Hematopoietic multipotent progenitor cell treated with erythropoietin and hydrocortisone succinate and interleukin-3 and kit ligand, for 8 days (in vitro differentiated cells): ENCODE measurements around the gene IL10RB.
"Not testable (repeated sequence)": the region's sequence is repeated elsewhere in the genome, so short reads cannot be mapped to it uniquely, and the experiment has no call there.

Source experiments
- DNase-seq: peaks from one replicate; pipeline ENCODE4 v3.0.0-alpha.2; 2015

IL10RB gene

DNA sequence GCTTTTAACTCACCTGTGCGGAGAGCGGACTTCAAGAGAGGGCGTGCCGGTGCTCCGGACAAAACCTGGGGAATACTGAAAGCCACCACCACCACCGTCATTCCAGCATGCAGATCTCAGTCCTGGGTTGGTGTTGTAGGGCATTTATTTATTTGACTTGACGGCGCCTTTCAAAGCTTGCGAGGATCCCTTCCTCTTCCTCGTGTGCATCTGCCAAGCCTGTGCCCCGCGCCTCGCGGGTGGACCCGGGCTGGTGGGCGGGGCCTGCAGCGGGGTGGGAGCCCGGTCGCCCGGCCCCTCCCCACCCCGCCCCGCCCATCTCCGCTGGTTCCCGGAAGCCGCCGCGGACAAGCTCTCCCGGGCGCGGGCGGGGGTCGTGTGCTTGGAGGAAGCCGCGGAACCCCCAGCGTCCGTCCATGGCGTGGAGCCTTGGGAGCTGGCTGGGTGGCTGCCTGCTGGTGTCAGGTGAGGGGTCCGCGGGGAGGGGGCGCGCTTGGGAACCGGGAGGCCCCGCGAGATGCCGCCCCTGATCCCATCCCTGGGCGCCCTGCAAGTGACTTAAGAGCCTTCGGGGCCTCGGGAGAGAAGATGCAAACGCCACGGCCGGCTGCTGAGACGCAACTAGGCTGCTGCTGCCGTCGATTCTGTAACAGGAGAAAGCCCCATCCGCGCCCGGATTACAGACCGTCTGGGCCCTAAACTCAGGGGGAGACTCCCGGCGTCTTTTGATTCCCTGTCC, at the start of gene IL10RB:
Gene IL10RB (plus strand): TSS at position 318 of the 739 bp plus-strand sequence. CDS start 99 bp downstream, at position 417.
- peak; percentile 60 for DNase-seq

DNA sequence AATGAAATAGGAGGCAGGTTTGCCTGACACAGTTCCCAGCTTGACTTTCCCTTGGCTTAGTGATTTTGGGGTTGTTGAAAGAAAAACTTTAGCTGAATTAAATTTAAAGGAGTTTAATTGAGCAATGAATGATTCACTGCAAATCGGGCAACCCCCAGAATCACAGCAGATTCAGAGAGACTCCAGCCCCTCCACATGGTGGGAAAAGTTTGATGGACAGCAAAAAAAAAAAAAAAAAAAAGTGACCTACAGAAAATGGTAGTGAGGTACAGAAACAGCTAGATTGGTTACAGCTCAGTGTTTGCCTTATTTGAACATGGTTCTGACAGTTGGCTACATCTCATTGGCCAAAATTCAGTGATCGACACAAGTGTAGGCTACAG, 49.0 kb upstream of the IL10RB start:
- DNase-seq = no peak

DNA sequence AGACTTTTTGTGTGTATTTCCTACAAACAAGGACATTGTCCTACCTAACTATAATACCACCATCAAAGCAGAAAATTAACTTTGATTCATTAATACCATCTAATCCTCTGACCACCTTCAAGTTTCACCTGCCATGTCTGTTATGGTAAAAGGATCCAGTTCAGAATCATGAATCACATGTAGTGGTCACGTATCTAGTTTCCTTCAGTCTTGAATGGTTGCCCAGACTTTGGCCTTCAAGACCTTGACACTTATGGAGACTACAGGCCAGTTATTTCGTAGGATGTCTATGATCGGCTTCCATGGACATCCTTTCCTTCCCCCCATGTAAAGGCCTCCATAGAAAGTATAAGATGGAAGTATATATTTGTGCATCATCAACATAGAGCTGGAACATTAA, 46.9 kb upstream of the IL10RB start:
- no peak for DNase-seq

DNA sequence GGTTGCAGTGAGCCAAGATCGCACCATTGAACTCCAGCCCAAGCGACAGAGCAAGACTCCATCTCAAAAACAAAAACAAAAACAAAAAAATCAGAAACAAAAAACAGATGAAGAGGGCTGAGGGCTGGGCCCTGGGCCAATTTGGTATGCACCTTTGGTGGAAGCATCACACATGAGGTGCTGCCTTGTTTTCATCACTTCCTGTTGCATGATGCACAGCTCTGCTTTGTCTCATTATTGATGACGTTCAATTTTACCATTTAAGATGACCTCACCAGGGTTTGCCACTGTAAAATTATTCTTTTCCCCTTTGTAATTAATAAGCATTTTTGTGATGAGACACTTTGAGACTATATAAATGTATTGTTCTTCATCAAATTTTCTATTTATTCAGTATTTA, 46.2 kb upstream of the IL10RB start:
- DNase-seq = no peak

DNA sequence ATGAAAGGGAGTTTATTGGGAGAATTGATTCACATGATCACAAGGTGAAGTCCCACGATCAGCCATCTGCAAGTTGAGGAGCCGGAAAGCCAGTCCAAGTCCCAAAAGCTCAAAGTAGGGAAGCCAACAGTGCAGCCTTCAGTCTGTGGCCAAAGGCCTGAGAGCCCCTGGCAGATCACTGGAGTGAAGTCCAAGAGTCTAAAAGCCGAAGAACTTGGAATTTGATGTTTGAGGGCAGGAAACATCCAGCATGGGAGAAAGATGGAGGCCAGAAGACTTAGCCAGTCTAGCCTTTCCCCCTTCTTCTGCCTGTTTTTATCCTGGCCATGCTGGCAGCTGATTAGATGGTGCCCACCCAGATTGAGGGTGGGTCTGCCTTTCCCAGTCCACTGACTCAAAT, 40.8 kb upstream of the IL10RB start:
- DNase-seq = not testable (repeated sequence)

DNA sequence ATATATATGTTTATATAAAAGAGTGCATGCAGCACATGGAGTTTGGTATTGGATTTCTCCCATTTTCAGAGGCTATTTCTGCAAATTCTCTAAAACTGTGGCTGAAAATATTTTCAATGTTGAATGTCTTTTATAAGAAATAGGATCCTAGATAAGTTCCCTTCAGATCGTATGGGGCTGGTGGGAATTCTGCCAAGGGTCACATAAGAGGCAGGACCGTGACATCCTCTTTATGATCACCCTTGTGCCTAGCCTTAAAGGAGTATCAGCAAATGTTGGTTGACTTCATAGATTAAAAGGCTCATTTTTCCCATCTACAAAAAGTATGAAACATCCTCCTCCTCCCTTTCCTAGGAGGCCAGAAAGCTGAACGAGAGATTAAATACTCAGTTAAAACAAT, 37.7 kb upstream of the IL10RB start:
- peak; percentile 33 for DNase-seq

DNA sequence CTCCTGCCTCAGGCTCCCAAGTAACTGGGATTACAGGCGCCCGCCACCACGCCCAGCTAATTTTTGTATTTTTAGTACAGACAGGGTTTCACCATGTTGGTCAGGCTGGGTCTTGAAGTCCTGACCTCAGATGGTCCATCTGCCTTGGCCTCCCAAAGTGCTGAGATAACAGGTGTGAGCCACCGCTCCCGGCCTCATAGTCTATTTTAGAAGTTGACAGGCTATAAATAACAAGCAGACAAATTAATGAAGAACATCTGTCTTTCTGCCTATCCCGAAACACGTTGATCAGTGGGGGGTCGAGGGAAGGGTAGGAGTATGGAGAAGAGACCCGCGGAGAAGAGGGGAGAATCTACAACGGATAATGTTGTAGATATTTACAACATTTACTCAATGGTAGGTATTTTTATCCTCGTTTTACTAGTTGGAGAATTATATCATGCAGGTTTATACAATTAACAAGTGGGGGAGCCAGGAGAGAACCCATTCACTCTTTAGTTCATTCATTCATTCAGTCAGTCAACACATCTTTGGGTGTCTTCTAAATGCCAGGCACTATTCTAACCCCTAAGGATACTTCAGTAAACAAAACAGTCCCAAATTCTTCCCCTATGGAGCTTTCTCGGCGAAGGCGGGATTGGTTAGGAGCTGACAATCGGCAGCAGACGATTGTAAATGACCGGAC, 36.9 kb upstream of the IL10RB start:
- DNase-seq = no peak

DNA sequence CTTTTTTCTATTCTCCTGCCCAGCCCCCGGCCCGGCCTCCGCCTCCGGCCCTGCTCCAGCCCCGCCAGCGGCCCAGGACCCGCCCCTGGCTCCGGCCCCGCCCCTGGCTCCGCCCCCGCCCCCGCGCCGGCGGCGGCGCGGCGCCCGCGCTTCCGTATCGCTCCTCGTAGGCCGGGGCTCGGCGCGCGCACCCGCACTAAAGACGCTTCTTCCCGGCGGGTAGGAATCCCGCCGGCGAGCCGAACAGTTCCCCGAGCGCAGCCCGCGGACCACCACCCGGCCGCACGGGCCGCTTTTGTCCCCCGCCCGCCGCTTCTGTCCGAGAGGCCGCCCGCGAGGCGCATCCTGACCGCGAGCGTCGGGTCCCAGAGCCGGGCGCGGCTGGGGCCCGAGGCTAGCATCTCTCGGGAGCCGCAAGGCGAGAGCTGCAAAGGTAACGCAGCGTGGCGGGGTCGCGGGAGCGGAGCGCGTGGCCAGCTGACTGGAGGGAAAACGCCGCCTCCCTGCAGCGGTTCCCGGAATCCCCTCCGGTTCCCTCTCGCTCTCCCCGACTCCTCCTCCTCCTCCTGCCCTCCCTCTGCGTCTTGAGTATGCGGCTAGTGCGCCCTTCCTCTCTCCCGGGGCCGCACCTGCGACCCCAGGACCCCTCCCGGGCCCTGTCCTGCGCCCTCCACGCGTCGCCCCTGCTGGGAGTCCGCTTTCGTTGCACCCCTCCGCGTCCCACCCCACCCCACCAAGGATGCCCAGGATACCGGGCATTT, 36.2 kb upstream of the IL10RB start, which contains the start of gene IFNAR2:
Gene IFNAR2 (plus strand): TSS at position 155 of the 761 bp plus-strand sequence. CDS start 11,985 bp downstream, outside the sequence.
- DNase-seq = peak; percentile 61

DNA sequence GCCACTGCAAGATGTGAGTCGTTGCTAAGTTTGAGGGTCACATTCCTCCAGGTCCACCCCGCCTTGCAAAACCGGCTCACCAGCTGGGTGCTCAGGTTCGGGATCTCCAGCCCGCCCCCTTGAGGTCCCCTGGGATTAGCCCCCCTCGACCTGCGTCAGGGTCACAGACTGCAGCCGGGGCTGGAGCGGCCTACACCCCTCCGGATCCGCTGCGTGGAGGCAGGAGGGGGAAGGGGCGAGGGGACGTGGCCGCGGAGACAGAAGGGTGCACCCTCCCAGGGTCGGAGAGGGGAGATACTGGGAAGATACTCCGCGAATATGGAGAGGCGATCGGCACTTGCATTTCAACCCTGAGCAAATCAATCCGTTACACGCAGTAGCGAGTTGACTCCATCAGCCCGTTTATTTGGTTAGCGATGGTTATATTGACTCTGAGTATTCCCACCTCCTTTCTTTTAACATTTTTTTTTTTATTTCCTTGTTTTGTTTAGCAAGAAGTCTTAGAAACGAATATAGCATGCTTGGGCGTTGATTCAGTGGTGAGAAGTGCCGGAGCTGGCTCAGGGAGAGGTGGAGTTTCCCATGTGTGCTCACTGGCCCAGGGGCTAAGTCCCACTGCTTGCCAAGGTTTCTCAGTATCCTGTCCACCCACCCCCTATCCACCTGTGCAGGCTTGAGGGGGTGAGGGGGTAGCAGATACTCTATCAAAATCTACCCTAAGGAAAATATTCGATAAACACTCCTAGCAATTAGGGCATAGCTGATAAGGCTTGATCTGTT, 35.4 kb upstream of the IL10RB start:
- peak; percentile 65 for DNase-seq

DNA sequence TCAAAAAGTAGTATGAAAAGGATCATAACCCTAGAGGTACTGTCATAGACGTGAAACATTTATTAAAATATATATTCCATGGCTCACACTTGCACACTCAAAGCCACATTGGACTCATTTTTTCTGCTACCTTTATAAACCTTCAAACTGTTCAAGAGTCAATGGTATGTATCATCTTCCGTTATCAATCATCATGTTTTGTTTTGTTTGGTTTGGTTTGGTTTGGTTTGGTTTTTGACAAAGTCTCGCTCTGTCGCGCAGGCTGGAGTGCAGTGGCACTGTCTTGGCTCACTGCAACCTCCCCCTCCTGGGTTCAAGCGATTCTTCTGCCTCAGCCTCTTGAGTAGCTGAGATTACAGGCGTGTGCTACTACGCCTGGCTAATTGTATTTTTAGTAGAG, 34.6 kb upstream of the IL10RB start:
- DNase-seq = no peak

DNA sequence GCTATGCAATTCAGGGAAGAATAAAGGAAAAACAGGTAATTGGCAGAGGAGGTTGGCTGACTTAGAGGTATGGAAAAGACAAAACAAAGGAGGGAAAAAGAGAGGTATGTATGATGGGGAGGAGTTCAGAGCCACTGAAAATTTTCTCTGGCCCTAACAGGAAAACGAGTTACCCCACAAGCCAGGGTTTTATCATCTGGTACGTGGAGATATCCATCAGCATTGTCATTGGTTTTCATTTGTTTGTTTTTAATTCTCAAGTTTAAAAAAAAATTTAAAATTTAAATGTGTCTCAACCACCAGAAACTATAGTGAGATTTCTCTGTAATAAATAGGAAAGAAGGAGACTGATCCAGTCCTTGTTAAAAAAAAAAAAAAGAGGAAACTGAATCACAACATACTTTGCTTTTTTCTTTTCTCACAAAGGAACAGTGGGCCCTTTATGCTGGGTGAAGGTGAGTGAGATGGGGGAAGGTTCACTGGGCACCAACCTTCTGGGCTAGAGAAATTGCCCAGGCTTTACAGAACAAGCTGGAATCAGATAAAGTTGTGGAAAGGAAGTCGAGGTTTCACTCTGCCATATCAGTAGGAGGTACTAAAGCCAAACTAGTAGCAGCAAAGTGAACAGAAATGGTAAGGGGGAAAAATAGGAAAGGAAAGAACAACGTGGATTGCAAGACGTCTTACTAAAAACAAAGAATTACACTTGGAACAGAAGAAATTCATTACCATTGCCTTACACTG, 33.7 kb upstream of the IL10RB start:
- DNase-seq = peak; percentile 53

DNA sequence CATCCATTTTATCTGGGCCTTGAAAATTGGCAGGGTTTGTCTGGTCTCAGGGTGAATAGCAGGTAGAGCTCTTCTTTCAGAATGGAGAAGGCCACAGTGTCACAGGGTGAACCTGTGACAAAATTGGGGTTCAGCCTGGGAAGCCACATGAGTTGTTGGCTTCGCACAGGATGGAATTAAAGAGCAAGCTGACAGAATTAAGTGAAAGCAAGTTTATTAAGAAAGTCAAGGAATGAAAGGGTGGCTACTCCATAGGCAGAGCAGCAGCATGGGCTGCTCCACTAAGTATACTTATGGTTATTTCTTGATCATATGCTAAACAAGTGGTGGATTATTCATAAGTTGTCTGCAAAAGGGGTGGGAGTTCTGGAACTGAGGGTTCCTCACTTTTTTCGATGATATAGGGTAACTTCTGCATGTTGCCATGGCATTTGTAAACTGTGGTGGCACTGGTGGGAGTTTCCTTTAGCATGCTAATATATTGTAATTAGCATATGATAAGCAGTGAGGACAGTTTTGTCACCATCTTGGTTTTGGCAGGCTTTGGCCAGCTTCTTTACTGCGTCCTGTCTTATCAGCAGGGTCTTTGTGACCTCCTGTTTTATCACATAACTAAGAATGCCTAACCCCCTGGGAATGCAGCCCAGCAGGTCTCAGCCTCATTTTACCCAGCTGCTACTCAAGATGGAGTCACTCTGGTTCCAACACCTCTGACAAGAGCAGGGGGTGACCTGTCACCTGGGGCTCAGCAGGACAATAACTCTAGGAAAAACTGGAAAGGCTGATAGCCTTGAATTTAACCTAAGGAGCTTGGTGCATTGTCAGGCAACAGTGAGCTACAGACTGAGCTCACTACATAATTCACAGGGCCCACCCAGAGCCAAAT, 31.3 kb upstream of the IL10RB start:
- peak; percentile 23 for DNase-seq

DNA sequence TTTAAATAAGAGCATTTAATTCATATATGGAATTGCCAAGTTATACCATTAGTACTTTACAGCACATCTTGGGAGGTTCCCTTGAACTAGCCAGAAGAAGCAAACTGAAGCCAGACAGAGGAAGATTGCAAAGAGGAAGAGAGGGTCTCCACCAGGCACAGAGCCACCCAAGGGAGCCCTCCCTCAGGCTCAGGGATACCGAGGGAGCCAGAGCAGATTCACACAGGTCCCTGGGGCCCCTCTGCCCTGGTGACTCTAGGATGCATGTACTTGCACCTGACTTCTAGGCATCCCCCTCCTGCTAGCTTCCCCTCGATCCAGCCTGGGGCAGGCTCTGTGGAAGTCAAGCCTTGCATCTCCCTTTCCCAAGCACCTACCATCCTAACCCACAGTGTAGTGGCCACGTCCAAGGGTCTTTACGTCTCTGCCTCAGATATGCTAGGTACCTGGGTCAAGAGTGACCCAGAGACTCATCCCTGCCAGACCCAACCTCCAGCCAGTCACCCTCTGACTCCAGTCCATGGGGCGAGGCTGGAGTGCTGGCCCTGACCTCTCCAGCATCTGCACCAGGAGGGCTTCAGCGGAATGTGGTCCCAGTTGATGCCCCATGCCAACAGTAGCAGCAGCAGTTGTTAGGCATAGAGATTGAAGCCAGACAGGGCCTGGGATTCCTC, 30.0 kb upstream of the IL10RB start:
- no peak for DNase-seq

DNA sequence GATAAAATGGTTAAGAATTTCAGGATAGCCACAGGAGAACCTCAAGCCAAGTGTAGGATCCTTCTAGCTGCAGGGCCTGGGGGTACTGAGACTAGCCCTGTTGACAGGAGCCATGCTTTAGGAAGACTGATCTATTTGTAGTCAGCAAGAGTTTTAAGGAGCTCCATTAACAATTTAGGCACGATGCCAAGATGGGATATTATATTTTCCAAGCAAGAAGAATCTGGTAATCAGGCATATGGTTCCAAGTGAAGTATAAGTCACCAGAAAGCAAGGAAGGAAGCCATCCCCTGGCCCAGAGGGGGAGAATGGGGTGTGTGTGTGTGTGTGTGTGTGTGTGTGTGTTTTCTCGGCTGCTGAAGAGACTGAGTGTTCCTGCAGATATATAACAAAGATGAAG, 29.4 kb upstream of the IL10RB start:
- DNase-seq = no peak

DNA sequence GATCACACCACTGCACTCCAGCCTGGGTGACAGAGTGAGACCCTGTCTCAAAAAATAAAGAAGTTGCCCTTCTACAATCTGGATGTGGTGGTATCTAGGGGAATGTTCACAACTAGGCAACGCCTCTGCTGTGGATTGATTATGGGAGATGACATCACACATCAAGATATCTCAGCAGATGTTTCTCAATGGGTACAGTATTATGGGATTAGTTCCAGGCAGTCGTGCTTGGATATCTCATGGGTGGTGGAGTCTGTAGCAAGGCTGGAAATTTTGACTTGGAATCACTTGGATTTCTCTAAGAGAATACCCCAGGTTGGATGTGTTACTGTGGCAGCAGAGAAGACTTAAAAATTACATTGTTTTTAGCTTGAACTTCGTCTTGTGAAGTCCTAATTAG, 28.7 kb upstream of the IL10RB start:
- no peak for DNase-seq

DNA sequence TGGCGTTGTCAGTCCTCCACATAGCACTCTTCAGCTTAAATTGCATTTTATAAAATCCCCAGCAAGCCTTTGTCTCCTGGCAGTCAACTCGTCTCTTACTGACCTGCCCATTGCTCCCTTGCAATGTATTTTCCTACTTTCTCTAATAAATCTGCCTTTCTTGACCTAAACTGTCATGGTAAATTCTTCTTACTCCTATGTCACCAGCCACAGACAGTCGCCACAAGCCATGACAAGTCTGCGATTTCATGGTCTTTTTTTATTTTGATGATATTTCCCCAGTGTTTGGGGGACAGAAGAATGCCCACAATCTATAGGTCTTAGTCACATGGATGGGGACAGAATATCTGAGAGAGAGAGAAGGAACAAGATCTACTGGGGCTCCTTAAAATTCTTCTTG, 28.0 kb upstream of the IL10RB start:
- no peak for DNase-seq

DNA sequence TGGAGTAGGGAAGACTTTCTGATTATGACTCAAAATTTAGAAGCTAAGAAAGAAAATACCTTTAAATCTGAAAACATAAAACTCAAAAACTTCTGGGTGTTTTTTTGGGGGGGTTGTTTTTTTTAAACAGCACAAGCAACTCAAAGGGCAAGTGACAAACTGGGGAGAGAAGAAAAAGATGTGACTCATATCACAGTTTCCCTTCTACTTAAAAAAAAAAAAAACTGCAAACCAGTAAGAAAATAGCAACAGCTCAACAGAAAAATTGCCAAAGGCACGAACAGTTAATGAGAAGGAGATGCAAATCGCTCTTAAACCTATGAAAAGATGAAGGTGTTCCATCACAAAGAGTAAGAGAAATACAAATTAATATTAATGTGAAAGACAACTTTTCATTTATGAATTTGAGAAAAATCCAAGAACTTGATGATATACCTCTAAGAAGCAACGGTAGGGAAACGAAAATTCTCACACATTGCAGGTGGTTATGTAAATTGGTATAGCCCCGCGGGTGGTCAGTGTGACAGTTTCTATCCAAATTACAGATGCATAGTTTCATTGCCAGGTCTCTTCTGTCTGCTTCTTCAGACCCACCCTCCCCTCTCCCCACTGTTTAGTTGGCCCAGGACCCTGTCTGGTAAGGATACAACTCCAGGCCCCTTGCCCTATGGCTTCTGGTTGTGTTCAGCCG, 27.5 kb upstream of the IL10RB start:
- no peak for DNase-seq

DNA sequence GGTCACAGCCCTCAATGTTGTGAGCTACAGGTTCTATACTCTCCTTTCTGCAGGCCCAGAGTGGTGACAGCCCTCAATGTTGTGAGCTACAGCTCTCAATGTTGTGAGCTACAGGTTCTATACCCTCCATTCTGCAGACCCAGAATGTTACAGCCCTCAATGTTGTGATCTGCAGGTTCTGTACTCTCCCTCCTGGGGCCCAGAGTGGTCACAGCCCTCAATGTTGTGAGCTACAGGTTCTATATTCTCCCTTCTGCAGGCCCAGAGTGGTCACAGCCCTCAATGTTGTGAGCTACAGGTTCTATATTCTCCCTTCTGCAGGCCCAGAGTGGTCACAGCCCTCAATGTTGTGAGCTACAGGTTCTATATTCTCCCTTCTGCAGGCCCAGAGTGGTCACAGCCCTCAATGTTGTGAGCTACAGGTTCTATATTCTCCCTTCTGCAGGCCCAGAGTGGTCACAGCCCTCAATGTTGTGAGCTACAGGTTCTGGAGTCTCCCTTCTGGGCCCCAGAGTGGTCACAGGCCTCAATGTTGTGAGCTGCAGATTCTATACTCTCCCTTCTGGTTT, 26.5 kb upstream of the IL10RB start:
- DNase-seq = not testable (repeated sequence)

DNA sequence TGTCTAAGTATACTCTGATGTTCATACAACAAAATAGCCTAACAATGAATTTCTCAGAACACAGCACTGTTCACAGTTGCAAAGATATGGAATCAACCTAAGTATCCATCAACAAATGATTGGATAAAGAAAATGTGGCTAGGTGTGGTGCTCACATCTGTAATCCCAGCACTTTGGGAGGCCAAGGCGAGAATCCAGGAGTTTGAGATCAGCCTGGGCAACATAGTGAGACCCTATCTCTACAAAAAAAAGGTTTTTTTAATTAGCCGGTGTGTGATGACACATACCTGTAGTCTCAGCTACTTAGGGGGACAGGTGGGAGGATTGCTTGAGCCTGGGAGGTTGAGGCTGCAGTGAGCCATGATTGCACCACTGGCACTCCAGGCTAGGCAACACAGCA, 25.8 kb upstream of the IL10RB start:
- DNase-seq = no peak

DNA sequence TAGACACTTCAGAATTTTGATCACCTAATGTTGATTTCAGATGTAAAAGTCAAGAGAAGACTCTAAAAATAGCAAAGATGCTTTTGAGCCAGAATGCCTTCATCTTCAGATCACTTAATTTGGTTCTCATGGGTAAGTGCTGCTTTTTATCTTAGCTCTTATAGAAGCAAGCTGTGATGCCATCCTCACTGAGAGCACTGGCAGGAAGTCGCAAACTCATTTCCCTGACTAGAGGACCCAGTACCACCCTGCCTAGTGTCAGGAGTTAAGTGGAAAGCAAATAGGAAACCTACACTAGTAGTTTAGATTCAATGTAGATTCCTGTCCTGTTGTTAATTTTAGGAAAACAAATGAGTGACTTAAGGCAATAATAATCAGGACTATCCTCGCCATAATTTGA, 24.3 kb upstream of the IL10RB start:
- no peak for DNase-seq
